Endothelial cell of umbilical vein (primary cell): ENCODE measurements around the gene SPDYC. TPM values are rescaled to one million over a fixed set of nuclear protein-coding genes. Genes with fewer than 3 reads are reported as not detected.

Experiments used
- BruUV-seq: library from RNA; stranded (reverse); fragments of 400-500 nt; replicated peaks from 2 replicates; lab custom pipeline; 2021; lab: Mats Ljungman, UMichigan
- CTCF ChIA-PET: fragments of 300-600, 350-600 bp; sonication (Branson Sonifier 250); formaldehyde crosslinking; loops from one replicate; lab custom pipeline; 2021; ENCODE audit warnings: antibody characterized with exemption, inconsistent platforms; lab: Charles Lee
- POLR2A ChIA-PET: fragments of 300-600, 350-600 bp; sonication (Branson Sonifier 250); formaldehyde crosslinking; loops from one replicate; lab custom pipeline; 2021; ENCODE audit warnings: antibody characterized with exemption, inconsistent platforms; lab: Charles Lee
- DNase-seq: peaks from one replicate; pipeline ENCODE4 v3.0.0-alpha.2; 2011; ENCODE audit warnings: low read depth, low spot score
- FAIRE-seq: peaks from 2 replicates; lab custom pipeline; 2011; peaks lifted over from hg19 to GRCh38; lab: Jason Lieb, UNC
- H2AFZ ChIP-seq: 2 replicates; pipeline ENCODE4 v1.6.0; 2012; ENCODE audit warnings: low read depth, low read length, control low read depth, inconsistent platforms
- H3K27ac ChIP-seq: 2 replicates; pipeline ENCODE4 v1.5.1; 2011; ENCODE audit warnings: low read depth, mild to moderate bottlenecking, control low read depth, low read length, moderate library complexity; ENCODE audit not compliant: insufficient read depth
- H3K27me3 ChIP-seq, 2 experiments: 2 replicates each; pipeline versions ENCODE4 v1.6.0 to v1.6.1; 2011; ENCODE audit warnings: low read length in 2 of 2, mixed read lengths in 1 of 2; ENCODE audit not compliant: control insufficient read depth in 2 of 2, insufficient read depth in 2 of 2
- H3K36me3 ChIP-seq, 2 experiments: 2 replicates in 1 of 2; 3 replicates in 1 of 2; pipeline ENCODE4 v1.5.1; 2011; ENCODE audit warnings: low read length in 2 of 2, mild to moderate bottlenecking in 1 of 2, moderate library complexity in 1 of 2; ENCODE audit not compliant: control insufficient read depth in 2 of 2, insufficient read depth in 2 of 2; ENCODE audit errors: extremely low read depth in 1 of 2
- H3K4me1 ChIP-seq: 3 replicates; pipeline ENCODE4 v1.5.1; 2011; ENCODE audit warnings: mild to moderate bottlenecking, low read length; ENCODE audit not compliant: control insufficient read depth, insufficient read depth; ENCODE audit errors: extremely low read depth
- H3K4me2 ChIP-seq: 2 replicates; pipeline ENCODE4 v1.6.1; 2011; ENCODE audit warnings: low read length, control low read depth, mixed read lengths; ENCODE audit not compliant: insufficient read depth
- H3K4me3 ChIP-seq, 3 experiments: fragments of 200-600 bp in 1 of 3; sonication (generic), shearing (Covaris generic) in 1 of 3; replicated peaks in 1 of 3; 2 replicates each; pipeline ENCODE4 v1.5.1; 2011 to 2016; ENCODE audit warnings: control low read depth in 3 of 3, low read length in 3 of 3, mild to moderate bottlenecking in 2 of 3, inconsistent platforms in 1 of 3, low read depth in 1 of 3, moderate library complexity in 1 of 3; ENCODE audit not compliant: insufficient read depth in 1 of 3
- H3K79me2 ChIP-seq: 2 replicates; pipeline ENCODE4 v1.6.0; 2012; ENCODE audit warnings: low read length, inconsistent platforms; ENCODE audit not compliant: control insufficient read depth, insufficient read depth
- H3K9ac ChIP-seq: replicated peaks from 2 replicates; pipeline ENCODE3; 2011; ENCODE audit warnings: low read length, control low read depth; ENCODE audit not compliant: insufficient read depth; ENCODE audit errors: extremely low read depth
- H3K9me1 ChIP-seq: replicated peaks from 3 replicates; pipeline ENCODE4 v1.6.0; 2011; ENCODE audit warnings: mild to moderate bottlenecking, low read length; ENCODE audit not compliant: control insufficient read depth, insufficient read depth; ENCODE audit errors: extremely low read depth
- H3K9me3 ChIP-seq: replicated peaks from 2 replicates; pipeline ENCODE4 v1.5.1; 2012; ENCODE audit warnings: low read length, inconsistent platforms; ENCODE audit not compliant: control insufficient read depth, insufficient read depth
- H4K20me1 ChIP-seq: replicated peaks from 2 replicates; pipeline ENCODE3; 2011; ENCODE audit warnings: mild to moderate bottlenecking, low read length; ENCODE audit not compliant: control insufficient read depth, insufficient read depth; ENCODE audit errors: extremely low read depth
- EZH2 ChIP-seq: IDR thresholded peaks from 2 replicates; pipeline ENCODE4 v1.6.1; 2012; ENCODE audit warnings: borderline replicate concordance, low read depth, mild to moderate bottlenecking, moderate library complexity, low read length, inconsistent platforms; ENCODE audit not compliant: severe bottlenecking
- FOS ChIP-seq: IDR thresholded peaks from 2 replicates; pipeline ENCODE4 v1.6.1; 2011; ENCODE audit warnings: mild to moderate bottlenecking, low read length, moderate library complexity, borderline replicate concordance; ENCODE audit not compliant: insufficient read depth
- GATA2 ChIP-seq: IDR thresholded peaks from 2 replicates; pipeline ENCODE4 v1.7.0; 2011; ENCODE audit warnings: low read depth, mild to moderate bottlenecking, moderate library complexity, mixed read lengths, low read length; ENCODE audit not compliant: insufficient read length, insufficient read depth
- JUN ChIP-seq: IDR thresholded peaks from 2 replicates; pipeline ENCODE4 v1.6.1; 2011; ENCODE audit warnings: borderline replicate concordance, low read depth; ENCODE audit not compliant: insufficient read length, insufficient read depth
- MYC ChIP-seq: IDR thresholded peaks from one replicate; pipeline ENCODE4 v1.6.1; 2011; ENCODE audit warnings: mild to moderate bottlenecking, low read depth, low read length
- POLR2A ChIP-seq: IDR thresholded peaks from 2 replicates; pipeline ENCODE4 v1.6.1; 2012; ENCODE audit warnings: low read depth, mild to moderate bottlenecking, control low read depth, low read length
- POLR2AphosphoS5 ChIP-seq: IDR thresholded peaks from 2 replicates; pipeline ENCODE4 v1.6.1; 2012; ENCODE audit warnings: low read depth, mild to moderate bottlenecking, control low read depth, low read length, moderate library complexity; ENCODE audit not compliant: insufficient read depth
- dilution Hi-C: fragments of 300-500 bp; cut with MboI; formaldehyde crosslinking; loops from one replicate; pipeline ENCODE4 v1.15.0; 2019; ENCODE audit warnings: low sequenced_read_pairs; ENCODE audit not compliant: extremely low pct_ligation_motif_present
- intact Hi-C: fragments of 100-400 bp; cut with micrococcal nuclease; formaldehyde crosslinking; loops from one replicate; pipeline ENCODE4 v1.10.0; 2022
- polyA plus RNA-seq, 4 experiments: library from polyadenylated mRNA; depleted of rRNA in 3 of 4; stranded (reverse) in 3 of 4; unstranded in 1 of 4; fragments of >200 nt; gene quantifications; 2 replicates each; pipeline versions ENCODE4 v1.2.1 to v1.2.3, GENCODE V29; 2011 to 2012; ENCODE audit warnings: missing spikeins in 1 of 4
- total RNA-seq: library from RNA; stranded (reverse); gene quantifications from 2 replicates; pipeline ENCODE4 v1.2.3, GENCODE V29; 2021
- TF ChIP-seq, protein P1 (sequence below): IDR thresholded peaks from 2 replicates; pipeline ENCODE4 v1.6.1; 2011; ENCODE audit not compliant: insufficient read depth, insufficient read length
- TF ChIP-seq, protein P2 (sequence below), 2 donors: IDR thresholded peaks; 1 replicate in 1 of 2; 2 replicates in 1 of 2; pipeline ENCODE4 v1.5.1; 2011; ENCODE audit warnings: low read length in 2 of 2, mild to moderate bottlenecking in 2 of 2, moderate library complexity in 2 of 2, control low read depth in 1 of 2, inconsistent platforms in 1 of 2, low read depth in 1 of 2; ENCODE audit not compliant: insufficient read depth in 1 of 2; ENCODE audit errors: extremely low read depth in 1 of 2

Gene SPDYC
- total and polyA plus RNA-seq, 2 donors (not counting 3 experiments of a cell fraction or from before 2014, with no cell fraction given) = not detected

DNA sequence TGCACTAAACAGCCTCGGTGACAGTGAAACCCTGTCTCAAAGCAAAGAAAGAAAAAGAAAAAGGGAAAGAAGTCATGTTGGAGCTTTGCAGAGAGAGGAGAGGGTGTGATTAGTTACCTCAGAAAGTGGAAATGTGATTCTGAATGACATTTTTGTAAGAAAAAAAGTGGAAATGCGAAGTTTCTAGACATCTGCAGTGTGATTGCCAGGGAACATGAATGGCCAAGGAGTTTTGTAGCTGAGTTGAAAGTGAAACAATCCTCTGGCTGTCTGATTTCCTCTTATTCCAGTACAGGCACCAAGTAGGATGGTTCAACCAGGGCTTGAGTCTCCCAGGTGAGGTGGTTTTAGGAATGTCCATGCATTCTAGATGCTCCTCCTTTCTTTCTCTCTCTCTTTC, 17.9 kb upstream of the SPDYC start:
- DNase-seq (no peak), FAIRE-seq (no peak)
- H3K36me3 ChIP-seq = no peaks in the 10 kb centered on the region
- peaks cover 7% of the 10 kb centered on the region for H3K4me1 ChIP-seq
- ChIA-PET CTCF (no interaction called here), POLR2A (no interaction called here)
- no peaks in the 10 kb centered on the region for H3K9me1 ChIP-seq
- intact Hi-C loops (no loop called here), dilution Hi-C loops (no loop called here)
- TF ChIP-seq MYC = no peak
- TF ChIP-seq FOS = no peak
- TF ChIP-seq, protein P1, sequence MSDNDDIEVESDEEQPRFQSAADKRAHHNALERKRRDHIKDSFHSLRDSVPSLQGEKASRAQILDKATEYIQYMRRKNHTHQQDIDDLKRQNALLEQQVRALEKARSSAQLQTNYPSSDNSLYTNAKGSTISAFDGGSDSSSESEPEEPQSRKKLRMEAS = no peak
- no peak for TF ChIP-seq POLR2AphosphoS5
- TF ChIP-seq POLR2A = no peak
- TF ChIP-seq GATA2 = no peak
- no peak for TF ChIP-seq JUN
- TF ChIP-seq EZH2 = no peak
- TF ChIP-seq, protein P2, sequence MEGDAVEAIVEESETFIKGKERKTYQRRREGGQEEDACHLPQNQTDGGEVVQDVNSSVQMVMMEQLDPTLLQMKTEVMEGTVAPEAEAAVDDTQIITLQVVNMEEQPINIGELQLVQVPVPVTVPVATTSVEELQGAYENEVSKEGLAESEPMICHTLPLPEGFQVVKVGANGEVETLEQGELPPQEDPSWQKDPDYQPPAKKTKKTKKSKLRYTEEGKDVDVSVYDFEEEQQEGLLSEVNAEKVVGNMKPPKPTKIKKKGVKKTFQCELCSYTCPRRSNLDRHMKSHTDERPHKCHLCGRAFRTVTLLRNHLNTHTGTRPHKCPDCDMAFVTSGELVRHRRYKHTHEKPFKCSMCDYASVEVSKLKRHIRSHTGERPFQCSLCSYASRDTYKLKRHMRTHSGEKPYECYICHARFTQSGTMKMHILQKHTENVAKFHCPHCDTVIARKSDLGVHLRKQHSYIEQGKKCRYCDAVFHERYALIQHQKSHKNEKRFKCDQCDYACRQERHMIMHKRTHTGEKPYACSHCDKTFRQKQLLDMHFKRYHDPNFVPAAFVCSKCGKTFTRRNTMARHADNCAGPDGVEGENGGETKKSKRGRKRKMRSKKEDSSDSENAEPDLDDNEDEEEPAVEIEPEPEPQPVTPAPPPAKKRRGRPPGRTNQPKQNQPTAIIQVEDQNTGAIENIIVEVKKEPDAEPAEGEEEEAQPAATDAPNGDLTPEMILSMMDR (IDR thresholded peaks at IDR 0.05; ENCODE audit: extremely low read depth in 1 of 2, insufficient read depth in 1 of 2, low read depth in 1 of 2, low read length in 2 of 2) = no peak
- H3K4me2 ChIP-seq = no peak overlapping the region
- BruUV-seq = no TSS peak
- no peak overlapping the region for H3K4me3 ChIP-seq
- H3K9me3 ChIP-seq = no peaks in the 10 kb centered on the region
- H3K27ac ChIP-seq = no peak overlapping the region
- H3K79me2 ChIP-seq = no peaks in the 10 kb centered on the region
- H3K27me3 ChIP-seq = peaks cover 4 to 7% of the 10 kb centered on the region in 2 experiments
- no peak overlapping the region for H2AFZ ChIP-seq
- H3K9ac ChIP-seq = no peak overlapping the region
- H4K20me1 ChIP-seq = no peaks in the 10 kb centered on the region
